ENCODE results near the gene PSMF1.

The PSMF1 gene

GRCh38 chr20:1118336-1119127 lies at the start of gene PSMF1:
PSMF1 (plus strand) TSS chr20:1118602; CDS start chr20:1118774, 172 bp downstream.
- peak; percentile 93 to 95 for DNase-seq

GRCh38 chr20:1072258-1072657 lies 46.1 kb upstream of the PSMF1 start:
- no peak for DNase-seq

DNA sequence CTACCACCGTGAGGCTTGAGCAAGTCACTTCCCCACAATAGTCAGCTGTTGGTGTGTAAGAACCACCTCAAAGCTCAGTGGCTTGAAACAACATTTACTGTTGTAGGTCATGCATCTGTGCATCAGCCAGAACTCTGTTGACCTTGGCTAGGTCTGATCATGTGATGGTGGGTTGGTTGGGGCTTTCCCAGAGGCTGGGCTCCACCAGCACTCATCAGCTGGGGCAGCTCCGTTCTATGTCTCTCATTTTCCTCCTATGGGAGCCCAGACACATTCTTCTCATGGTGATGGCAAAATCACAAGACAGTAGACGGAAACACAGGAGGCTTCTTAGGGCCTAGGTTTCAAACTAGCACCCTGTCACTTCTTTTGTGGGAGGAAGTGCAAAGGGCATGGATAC lies 42.8 kb upstream of the PSMF1 start:
- no peak for DNase-seq

GRCh38 chr20:1081891-1082290 lies 36.5 kb upstream of the PSMF1 start:
- no peak for DNase-seq

DNA sequence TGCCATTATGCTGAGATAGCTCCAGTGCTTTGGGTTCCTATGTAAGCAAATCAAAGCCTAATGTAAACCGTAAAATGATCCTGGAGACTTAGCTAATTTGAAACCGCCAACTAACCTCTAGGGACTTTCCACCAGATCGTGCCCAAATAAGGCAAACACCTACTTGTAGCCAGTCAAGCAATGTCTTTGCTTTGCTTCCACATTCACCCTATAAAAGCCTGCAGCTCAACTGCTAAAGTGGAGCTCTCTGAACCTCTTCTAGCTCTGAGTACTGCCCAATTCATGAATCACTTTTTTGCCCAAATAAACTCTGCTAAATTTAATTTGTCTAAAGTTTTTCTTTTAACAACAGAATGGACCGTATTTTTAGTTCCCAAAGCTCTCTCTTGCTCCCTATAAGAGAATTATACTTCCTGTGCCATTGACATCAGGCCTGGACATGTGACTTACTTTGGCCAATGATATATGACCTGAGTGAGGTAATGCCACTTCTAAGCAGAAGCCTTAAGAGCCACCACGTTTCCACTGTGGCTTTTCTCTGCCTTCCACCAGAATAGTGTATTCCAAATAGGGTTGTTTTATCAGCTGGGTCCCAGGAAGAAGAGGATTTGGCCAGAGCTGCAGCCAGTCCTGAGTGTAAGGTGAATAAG lies 34.8 kb upstream of the PSMF1 start:
- no peak for DNase-seq

DNA sequence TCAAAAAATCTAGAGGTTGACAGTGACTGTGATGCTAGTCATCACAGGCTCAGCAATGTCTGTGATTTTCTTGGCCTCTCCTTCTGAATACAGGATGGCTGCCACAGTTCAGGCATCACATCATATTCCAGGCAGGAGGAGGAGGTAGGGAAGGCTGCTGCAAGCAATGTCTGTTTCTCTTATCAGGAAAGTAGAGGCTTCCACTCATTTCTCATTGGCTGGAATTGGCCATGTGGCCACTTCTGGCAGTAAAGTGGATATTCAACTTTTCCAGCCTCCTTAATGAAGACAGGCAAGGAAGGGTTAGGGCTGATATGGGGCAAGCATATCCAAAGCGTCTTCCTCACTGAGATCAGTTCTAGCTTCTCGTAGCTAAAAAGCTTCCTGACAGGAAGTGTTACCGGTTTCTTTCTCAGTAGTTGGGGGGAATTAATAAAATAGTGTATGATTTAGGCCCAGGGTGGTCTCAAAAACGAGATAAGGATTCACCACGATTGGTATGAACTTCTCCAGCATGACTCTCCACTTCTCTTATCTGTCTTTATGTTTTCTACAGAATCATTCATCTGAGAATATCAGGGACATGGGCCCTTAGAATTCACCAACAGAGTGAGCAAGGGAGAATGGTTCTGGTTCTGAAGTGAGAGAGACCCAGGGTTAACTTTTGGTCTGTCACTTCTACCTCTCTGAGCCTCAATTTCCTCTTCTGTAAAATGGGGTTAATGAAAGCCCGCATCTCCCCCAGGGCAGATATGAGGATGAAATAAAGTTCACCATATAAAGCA lies 32.7 kb upstream of the PSMF1 start:
- DNase-seq, result no peak

- no peak for DNase-seq
Measured at GRCh38 chr20:1086277-1087213, 31.9 kb upstream of the PSMF1 start.

- DNase-seq, result no peak
Measured at GRCh38 chr20:1087311-1087905, 31.0 kb upstream of the PSMF1 start.

DNA sequence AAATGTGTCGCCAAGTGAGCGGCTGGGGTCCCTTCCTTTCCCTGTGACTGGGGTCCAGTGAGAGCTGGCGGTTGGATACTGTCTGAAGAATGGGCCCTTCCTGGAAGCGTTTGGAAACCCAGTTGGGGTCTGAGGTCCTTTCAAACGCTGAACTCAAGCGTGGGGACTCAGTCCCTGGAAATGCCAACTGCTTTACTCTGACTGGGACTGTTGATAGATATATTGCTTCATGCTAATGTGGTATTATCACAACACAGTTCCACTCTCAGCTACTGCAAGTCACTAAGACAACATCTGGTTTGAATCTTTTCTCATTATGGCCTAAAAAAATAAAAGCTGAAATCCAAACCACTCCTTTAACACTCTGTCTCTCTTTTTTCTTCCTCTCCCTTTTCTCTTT lies 23.7 kb upstream of the PSMF1 start:
- no peak for DNase-seq

DNA sequence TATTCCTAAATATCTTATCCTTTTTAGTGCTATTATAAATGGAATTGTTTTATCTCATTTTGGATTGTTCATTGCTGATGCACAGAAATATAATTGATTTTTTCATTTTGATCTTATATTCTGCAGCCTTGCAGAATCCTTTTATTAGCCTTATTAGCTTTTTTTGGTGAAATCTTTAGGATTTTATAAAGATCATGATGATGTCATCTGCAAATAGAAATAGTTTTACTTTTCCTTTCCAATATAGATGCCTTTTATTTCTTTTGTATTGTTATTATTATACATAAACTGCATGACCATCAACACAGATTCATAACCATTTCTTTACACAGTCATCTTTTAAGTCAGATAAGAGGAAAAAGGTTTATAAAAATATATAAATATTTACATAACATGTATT lies 16.9 kb upstream of the PSMF1 start:
- no peak for DNase-seq

- no peak for DNase-seq
Measured at GRCh38 chr20:1102016-1102415, 16.4 kb upstream of the PSMF1 start.

DNA sequence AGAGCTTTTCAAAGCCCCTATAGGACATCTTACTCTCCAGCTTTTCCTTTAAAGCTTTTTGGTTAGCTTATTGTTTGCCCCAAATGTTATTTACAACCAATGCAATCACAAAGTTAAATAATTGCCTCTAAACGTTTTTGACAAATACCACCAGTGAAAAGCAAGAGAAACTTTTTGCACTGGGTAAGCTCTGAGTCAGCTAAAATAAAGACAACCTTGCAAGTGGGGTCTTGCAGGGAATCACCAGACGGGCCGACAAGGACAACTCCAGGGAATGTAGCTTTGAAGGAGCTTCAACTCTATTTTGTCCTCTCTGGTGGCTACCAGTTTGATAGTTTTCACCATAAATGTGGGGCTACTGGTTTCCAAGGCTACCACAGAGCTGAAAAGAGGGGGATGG lies 14.7 kb upstream of the PSMF1 start:
- no peak for DNase-seq

DNA sequence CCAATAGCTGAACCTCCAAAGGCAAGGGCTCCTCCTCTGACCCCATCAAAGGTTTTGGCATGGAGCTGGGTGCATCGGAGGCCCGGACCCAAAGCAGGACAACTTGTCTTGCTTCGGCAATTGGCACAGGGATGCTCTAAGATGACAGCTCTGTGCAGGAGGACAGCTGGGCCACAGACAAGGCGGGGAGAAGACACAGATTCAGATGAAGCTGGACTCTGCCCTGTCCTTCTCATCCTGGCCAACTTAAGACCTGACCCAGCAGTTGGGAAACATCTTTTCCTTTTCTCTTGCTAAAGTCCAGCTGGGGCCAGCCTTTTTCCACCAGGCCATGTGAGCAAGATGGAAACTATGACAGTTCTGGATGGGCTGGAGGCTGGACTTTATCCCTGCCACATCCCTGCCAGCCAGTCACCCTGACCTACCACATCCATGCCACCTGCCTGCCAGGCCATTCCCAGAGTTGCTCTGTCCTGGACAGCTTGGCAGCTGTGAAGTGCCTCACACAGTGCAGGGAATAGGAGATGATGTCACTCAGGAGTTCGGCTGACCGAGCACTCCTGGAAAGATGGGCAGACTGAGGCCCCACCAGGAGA lies 12.7 kb upstream of the PSMF1 start:
- DNase-seq, result no peak

DNA sequence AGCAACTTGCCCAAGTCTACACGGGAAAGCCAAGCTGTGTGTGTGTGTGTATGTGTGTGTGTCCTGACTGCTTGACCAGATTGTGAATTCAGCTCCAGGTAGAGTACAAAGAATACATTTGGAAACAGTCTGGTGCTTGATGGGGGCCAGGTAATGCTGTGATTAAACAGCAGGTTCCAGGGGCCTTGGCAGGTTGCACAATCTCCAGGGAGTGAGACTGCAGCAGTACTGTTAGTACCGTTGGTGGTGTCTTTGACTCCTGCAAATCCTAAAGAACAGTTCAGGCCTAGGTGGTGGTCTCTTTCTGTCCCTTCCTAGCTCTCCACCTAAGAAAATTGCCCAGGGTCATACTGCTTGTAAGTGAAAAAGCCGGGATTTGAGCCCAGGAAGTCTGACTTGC lies 11.2 kb upstream of the PSMF1 start:
- no peak for DNase-seq

- DNase-seq, result peak; percentile 42 to 50
Measured at GRCh38 chr20:1108437-1108920, 9.9 kb upstream of the PSMF1 start.

GRCh38 chr20:1112908-1113307 lies 5.5 kb upstream of the PSMF1 start:
- DNase-seq, result no peak

DNA sequence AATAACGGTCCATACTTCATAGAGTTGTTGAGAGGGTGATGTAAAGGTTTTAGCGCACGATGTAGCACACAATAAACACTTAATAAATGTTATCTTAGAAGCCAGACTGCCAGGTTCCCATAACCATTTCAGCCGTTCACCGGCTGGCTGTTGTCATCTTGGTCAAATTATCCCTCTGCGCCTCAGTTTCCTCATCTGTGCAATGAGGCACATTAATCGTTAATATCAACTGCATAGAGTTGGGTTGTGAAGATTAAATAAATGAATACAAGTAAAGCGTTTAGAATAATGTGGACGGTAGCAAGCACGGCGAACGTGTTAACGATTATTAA lies 432 bp upstream of the PSMF1 start:
- no peak for DNase-seq

- no peak for DNase-seq
Measured at GRCh38 chr20:1119128-1119505, 715 bp downstream of the PSMF1 start.

DNA sequence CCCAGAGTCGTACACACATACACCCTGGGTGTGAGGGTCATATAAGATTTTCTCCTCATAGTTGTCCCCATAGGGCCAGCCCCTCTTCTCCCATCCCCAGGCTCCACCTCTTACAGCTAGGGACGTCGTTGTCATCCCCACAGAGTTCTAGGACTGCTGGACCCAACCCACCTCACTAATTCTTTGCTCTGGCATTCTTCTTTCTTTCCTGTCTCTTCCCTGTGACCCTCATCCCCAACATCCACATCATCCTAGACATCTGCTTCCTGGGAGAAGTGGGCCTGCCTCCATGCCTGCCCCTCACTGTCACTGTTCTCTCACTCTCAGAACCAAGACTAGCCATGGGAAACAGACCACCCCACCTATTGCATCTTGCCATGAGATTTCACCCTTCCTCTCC lies 1.1 kb downstream of the PSMF1 start:
- DNase-seq, result no peak

- no peak for DNase-seq
Measured at GRCh38 chr20:1121429-1121828, 3.0 kb downstream of the PSMF1 start.

DNA sequence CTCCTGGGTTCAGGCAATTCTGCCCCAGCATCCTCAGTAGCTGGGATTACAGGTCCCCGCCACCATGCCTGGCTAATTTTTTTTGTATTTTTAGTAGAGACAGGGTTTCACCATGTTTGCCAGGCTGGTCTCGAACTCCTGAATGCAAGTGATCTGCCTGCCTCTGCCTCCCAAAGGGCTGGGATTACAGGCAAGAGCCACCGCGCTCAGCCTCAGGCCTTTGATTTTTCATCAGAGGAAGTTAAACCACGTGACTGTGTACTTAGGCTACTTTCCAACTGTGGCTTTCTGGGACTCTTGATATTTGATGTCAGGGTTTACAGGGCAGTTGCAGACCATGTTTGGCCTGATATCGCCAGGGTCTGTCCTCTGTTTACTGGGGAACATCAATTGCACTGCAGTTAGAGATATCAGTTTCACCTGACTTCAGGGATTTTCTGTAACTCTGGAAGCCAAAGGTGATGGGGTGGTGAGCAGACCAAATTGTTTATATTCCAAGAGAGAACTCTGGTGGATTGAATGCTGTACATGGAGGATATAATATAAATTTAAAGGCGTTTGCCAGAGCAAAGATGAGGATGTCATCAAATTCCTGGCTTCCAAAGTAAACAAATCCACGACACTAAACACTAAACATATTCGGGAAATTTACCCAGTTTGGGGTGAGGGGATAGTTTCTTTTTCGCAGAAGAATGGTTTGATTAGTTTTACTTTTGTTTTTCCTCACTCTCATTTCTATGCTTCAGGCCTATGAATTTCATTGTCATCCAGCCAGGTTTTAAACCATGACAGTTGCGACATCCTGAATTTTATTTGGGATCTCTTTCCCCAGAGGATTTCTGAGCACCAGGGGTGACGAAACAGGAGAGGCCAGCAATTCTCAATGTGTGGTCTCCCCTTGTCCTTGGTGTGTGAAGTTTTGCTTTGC lies 4.2 kb downstream of the PSMF1 start:
- peak in 1 of 2 donors; percentile 15 for DNase-seq

Measured in CD4-positive, alpha-beta T cell treated with Interleukin-1 beta for 1 hour (primary cell).